ENCODE measurements around the gene HEATR3. TPM values are rescaled to one million over a fixed set of nuclear protein-coding genes. Genes with fewer than 3 reads are reported as not detected.

Gene HEATR3
- total and polyA plus RNA-seq, 5 experiments from 2014 or later: 5.5 to 23.3 (median 6.7) TPM

DNA sequence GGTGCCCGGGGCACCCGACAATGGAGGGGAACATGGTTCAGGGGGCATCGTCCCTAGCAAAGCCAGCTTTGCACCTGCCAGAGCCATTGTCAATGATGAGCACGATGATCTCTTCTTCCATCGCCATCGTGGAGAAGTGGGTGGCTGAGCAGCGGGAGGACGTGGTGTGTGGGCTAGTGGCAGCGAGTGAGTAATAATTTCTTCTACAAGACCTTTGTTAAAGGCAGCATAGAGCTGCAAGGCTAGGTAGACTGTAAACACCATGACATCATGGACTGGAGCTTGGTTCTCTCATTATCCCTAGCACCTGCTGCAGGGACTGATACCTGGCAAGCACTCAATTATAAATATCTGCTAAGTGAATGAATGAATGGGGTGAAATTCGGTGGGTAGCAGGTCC is 6.7 kb upstream of the HEATR3 start:
- peaks cover 0 to 12% (median 4%) of the 10 kb centered on the region in 3 donors for H3K36me3 Mint-ChIP-seq
- peak overlapping the region in 1 of 10 donors; percentile 66 for H3K27ac Mint-ChIP-seq
- no peaks in the 10 kb centered on the region for H3K4me1 Mint-ChIP-seq
- H3K4me3 Mint-ChIP-seq: no peak overlapping the region
- ATAC-seq (no peak), DNase-seq (no peak)
- peaks cover 0 to 27% (median 5%) of the 10 kb centered on the region in 9 donors for H3K9me3 Mint-ChIP-seq
- no peaks in the 10 kb centered on the region for H3K27me3 Mint-ChIP-seq
- POLR2A ChIA-PET: no interaction called here

DNA sequence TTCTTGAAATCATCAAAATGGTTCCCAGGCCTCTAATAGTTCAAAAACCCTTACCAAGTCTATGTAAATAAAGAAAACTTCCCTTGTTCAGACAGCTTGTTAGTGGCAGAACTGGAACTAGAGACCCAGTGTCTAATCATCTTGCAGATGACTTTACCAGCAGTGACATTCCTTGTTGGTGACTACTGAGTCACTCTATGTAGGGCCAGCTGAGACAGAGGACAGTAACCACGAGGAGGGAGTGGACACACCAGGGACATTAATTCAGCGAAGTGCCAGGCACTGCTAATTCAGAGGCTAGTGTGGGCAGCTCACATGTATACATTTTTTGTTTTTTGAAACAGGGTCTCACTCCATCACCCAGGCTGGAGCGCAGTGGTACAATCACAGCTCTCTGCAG is 6.1 kb upstream of the HEATR3 start:
- no peaks in the 10 kb centered on the region for H3K4me1 Mint-ChIP-seq
- ATAC-seq (no peak), DNase-seq (no peak)
- no peak overlapping the region for H3K4me3 Mint-ChIP-seq
- H3K36me3 Mint-ChIP-seq: peaks cover 0 to 12% (median 4%) of the 10 kb centered on the region in 3 donors
- POLR2A ChIA-PET: no interaction called here
- peaks cover 0 to 27% (median 5%) of the 10 kb centered on the region in 9 donors for H3K9me3 Mint-ChIP-seq
- H3K27ac Mint-ChIP-seq: peak overlapping the region in 1 of 10 donors; percentile 59
- H3K27me3 Mint-ChIP-seq: no peaks in the 10 kb centered on the region

DNA sequence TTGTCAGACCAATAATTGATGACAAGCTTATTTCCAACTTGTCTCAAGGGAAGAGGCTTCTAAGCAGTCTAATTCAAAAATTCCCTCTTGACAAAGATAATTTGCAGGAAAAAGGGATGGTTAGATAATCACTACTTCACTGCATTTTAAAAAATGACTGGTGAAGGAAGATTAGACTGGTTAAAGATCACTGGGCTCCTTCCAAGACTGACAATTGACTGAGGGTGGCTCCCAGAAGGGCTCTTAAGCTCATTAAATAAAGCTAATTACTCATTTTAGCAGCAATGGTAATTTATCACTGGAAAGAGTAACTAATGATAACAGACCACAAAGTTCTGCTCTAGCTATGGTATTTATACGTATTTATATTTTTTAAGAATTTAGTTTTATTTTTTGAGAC is 4.4 kb upstream of the HEATR3 start:
- H3K36me3 Mint-ChIP-seq: peaks cover 0 to 5% (median 3%) of the 10 kb centered on the region in 3 donors
- H3K9me3 Mint-ChIP-seq: peaks cover 0 to 15% (median 3%) of the 10 kb centered on the region in 9 donors
- ATAC-seq (no peak), DNase-seq (no peak)
- H3K4me3 Mint-ChIP-seq: no peak overlapping the region
- H3K27ac Mint-ChIP-seq: no peak overlapping the region
- H3K27me3 Mint-ChIP-seq: no peaks in the 10 kb centered on the region
- POLR2A ChIA-PET: no interaction called here
- peaks cover 0 to 7% (median 3%) of the 10 kb centered on the region in 4 donors for H3K4me1 Mint-ChIP-seq

DNA sequence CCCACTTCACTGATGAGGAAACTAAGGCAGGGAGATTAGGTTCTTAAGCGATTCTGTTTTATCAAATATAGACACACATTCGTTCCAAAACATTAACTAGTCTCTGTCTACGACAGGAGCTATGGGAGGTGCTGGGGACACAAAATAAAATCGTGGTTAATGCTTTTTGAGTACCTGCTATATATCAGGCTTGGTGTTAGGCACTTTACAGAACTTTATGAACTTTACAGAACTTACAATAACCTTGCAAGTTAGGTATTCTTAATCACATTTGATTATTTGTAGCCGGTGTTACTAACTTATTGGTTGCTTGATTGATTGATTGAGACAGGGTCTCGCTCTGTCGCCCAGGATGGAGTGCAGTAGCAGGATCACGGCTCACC is 538 bp upstream of the HEATR3 start:
- peak overlapping the region in 9 of 10 donors; percentile 55 to 96 (median 91) for H3K27ac Mint-ChIP-seq
- no peak for DNase-seq
- H3K9me3 Mint-ChIP-seq: no peaks in the 10 kb centered on the region
- peaks cover 0 to 23% (median 0%) of the 10 kb centered on the region in 3 donors for H3K36me3 Mint-ChIP-seq
- H3K27me3 Mint-ChIP-seq: no peaks in the 10 kb centered on the region
- ATAC-seq: no peak
- peak overlapping the region; percentile 79 to 92 (median 85) for H3K4me3 Mint-ChIP-seq
- peaks cover 22 to 36% (median 31%) of the 10 kb centered on the region in 4 donors for H3K4me1 Mint-ChIP-seq
- POLR2A ChIA-PET: interaction anchor here (0.8 to 3.7 kb wide), 7 partner anchors 13 to 741 kb away, joined by 3 to 29 read pairs (median 3); partner anchors contain the start of genes CNEP1R1, CYLD and TENT4B

DNA sequence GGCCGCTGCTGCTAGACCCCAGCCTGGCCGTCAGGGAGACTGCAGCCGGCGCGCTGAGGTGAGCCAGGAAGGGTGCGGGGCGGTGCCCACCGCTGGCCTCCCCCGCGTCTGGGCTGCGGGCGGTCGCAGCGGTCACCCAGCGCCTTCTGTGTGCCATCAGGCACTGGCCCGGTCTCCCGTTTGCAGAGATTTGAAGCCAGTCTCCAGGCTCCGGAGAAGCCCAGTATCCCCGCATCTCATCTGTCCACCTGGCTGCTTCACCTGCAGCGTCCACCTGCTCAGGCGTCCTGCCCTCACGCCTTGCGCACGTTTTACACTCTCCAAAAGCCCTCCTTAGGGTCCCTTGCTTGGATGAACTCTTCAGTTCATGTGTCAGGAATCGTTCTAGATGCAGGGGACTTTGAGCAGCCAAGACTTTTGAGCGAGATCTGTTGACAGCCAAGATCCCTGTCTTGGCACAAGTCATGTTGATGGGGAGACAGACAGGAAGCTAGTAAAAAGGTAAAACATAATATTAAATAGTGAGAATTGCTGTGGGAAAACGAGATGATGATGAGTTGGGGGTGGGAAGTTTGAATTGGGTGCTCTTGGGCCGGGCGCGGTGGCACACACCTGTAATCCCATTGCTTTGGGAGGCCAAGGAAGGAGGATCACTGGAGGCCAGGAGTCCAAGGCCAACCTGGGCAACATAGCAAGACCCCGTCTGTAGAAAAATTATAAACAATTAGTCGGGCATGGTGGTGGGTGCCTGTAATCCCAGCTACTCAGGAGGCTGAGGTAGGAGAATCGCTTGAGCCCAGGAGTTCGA is 916 bp downstream of the HEATR3 start:
- no peak for ATAC-seq
- H3K9me3 Mint-ChIP-seq: no peaks in the 10 kb centered on the region
- peak overlapping the region; percentile 85 to 95 (median 93) for H3K4me3 Mint-ChIP-seq
- H3K27ac Mint-ChIP-seq: peak overlapping the region; percentile 49 to 96 (median 90)
- peak in 2 of 10 donors; percentile 11 to 18 for DNase-seq
- H3K4me1 Mint-ChIP-seq: peaks cover 28 to 42% (median 37%) of the 10 kb centered on the region in 4 donors
- no peaks in the 10 kb centered on the region for H3K27me3 Mint-ChIP-seq
- peaks cover 0 to 35% (median 6%) of the 10 kb centered on the region in 3 donors for H3K36me3 Mint-ChIP-seq
- POLR2A ChIA-PET: interaction anchor here (0.7 to 3.7 kb wide), 8 partner anchors 41 to 675 kb away, joined by 3 to 29 read pairs (median 4); partner anchors contain the start of genes CNEP1R1, CYLD and TENT4B

DNA sequence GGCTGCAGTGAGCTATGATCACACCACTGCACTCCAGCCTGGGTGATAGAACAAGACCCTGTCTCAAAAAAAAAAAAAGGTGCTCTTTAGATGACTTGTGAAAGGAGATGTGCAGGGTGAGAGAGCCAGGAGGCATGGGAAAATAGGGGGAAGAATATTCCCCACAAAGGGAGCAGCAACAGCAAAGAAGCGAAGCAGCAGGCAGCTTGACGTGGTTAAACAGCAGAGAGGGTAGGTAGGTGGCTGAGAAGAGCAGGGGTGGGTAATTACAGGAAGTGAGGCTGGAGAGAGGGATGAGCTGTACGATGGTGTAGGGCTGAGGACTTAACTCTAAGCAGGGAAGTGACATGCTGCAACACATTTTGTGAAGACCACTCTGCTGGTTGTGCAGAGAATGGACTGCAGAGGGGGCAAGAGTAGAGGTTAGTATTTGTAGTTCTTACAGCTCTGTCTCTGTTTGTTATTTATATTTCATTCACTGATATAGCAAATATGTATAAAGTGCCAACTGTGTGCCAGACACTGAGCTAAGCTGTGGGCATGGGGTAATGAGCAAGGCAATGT is 1.6 kb downstream of the HEATR3 start:
- DNase-seq (peak in 7 of 10 donors; percentile 12 to 56 (median 41)), ATAC-seq (peak; percentile 15 to 47)
- H3K27ac Mint-ChIP-seq: peak overlapping the region; percentile 49 to 96 (median 90)
- H3K9me3 Mint-ChIP-seq: no peaks in the 10 kb centered on the region
- peak overlapping the region; percentile 85 to 95 (median 93) for H3K4me3 Mint-ChIP-seq
- peaks cover 29 to 43% (median 40%) of the 10 kb centered on the region in 4 donors for H3K4me1 Mint-ChIP-seq
- peaks cover 0 to 39% (median 6%) of the 10 kb centered on the region in 3 donors for H3K36me3 Mint-ChIP-seq
- no peaks in the 10 kb centered on the region for H3K27me3 Mint-ChIP-seq
- POLR2A ChIA-PET: interaction anchor here (0.7 to 3.7 kb wide), 3 partner anchors 42 to 143 kb away, joined by 3 to 29 read pairs (median 26); partner anchors contain the start of genes CNEP1R1 and TENT4B

DNA sequence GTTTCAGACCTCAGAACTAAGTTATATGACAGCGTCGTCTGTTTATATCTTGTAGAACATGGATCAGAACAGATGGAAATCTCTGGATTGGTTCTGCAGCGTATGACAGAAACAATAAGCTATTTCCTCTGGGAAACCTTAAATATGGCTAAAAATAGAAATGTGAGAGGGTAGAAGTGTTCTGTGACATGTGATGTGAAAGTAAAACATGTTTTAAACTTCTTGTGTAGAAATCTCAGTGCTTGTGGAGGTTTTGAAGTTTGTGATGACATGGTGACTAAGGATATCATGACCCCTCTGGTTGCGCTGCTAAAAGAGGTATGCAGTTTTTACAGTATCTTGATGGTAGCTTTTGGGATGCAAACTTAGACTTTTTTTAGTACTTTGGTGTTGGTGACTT is 2.8 kb downstream of the HEATR3 start:
- Mint-ChIP-seq H3K27ac (peak overlapping the region in 8 of 10 donors; percentile 6 to 74 (median 52)), H3K27me3 (no peaks in the 10 kb centered on the region), H3K4me3 (peak overlapping the region in 8 of 10 donors; percentile 19 to 94 (median 58)), H3K4me1 (peaks cover 31 to 48% (median 46%) of the 10 kb centered on the region in 4 donors), H3K9me3 (no peaks in the 10 kb centered on the region), H3K36me3 (peaks cover 0 to 50% (median 6%) of the 10 kb centered on the region in 3 donors)
- no peak for DNase-seq
- ATAC-seq: no peak
- POLR2A ChIA-PET: no interaction called here

DNA sequence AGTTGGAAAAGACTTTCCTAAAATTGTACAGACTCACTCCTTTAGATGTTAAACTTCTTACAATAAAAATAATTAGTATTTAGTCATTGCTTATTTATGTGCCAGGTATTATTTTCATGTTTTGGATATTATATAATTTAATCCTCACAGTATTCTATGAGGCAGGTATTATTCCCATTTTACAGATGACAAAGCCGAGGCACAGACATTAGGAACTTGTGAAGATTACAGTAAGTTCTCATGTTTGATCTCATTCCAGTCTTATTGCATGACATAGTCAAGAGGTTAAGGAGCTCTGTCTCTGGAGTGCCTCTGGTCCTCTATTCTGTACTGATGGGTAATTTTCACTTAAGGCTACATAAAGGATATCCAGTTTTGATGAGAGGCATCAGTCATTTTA is 3.3 kb downstream of the HEATR3 start:
- peak overlapping the region in 2 of 10 donors; percentile 54 to 58 for H3K27ac Mint-ChIP-seq
- H3K36me3 Mint-ChIP-seq: peaks cover 0 to 51% (median 6%) of the 10 kb centered on the region in 3 donors
- no peaks in the 10 kb centered on the region for H3K9me3 Mint-ChIP-seq
- DNase-seq (no peak), ATAC-seq (no peak)
- H3K4me1 Mint-ChIP-seq: peaks cover 31 to 48% (median 46%) of the 10 kb centered on the region in 4 donors
- POLR2A ChIA-PET: no interaction called here
- H3K4me3 Mint-ChIP-seq: no peak overlapping the region
- H3K27me3 Mint-ChIP-seq: no peaks in the 10 kb centered on the region

DNA sequence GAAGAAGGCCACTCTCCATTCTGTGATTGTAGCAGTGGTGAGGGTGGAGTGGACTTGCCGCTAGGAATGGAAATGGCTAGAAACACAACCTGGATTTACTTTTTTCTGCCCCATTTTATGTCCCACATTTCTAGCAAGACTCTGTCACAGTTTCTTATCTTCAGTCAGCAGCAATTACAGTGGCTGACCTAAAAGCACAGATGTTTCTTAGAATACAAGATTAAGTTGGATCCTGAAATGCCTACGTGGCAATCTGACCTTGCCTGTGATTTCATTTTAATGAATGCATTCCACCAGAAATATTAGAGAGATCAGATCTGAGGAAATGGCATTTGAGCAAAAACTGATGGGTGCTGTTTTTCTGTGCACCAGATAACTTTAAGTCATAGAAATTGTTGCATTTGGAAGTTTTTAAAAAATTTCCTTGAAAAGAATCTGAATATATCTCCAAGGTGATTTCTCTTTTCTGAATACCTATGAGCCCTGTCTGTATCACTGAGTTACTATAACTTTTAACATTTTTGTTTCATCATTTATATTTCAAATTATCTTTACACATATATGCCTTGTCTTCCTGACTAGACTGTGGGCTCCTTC is 5.4 kb downstream of the HEATR3 start:
- Mint-ChIP-seq H3K9me3 (no peaks in the 10 kb centered on the region), H3K36me3 (peaks cover 0 to 63% (median 6%) of the 10 kb centered on the region in 3 donors), H3K27ac (peak overlapping the region in 4 of 10 donors; percentile 35 to 91 (median 62)), H3K27me3 (no peaks in the 10 kb centered on the region), H3K4me3 (no peak overlapping the region), H3K4me1 (peaks cover 29 to 46% (median 43%) of the 10 kb centered on the region in 4 donors)
- POLR2A ChIA-PET: no interaction called here
- ATAC-seq: no peak
- no peak for DNase-seq

DNA sequence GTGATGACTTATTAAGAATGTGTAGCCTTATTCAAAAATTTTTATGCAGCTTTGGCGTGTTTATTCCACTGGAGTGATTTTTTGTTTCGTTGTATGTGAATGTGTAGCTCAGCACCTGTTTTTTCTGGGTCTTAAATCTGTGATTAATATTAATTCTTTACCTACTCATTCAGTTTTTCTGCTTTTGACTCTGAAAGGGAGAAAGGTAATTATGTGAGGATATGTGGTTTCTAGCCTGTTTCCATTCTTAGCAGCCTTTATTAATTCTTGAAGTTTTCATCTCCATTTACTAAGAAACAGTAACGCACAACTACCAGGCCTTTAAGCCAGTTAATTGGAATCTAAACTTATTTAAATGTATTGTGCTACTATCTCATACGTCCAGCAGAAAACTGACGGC is 7.0 kb downstream of the HEATR3 start:
- no peak for ATAC-seq
- no peaks in the 10 kb centered on the region for H3K9me3 Mint-ChIP-seq
- H3K36me3 Mint-ChIP-seq: peaks cover 0 to 75% (median 11%) of the 10 kb centered on the region in 3 donors
- H3K27me3 Mint-ChIP-seq: no peaks in the 10 kb centered on the region
- peaks cover 18 to 33% (median 33%) of the 10 kb centered on the region in 4 donors for H3K4me1 Mint-ChIP-seq
- no peak for DNase-seq
- H3K27ac Mint-ChIP-seq: peak overlapping the region in 2 of 10 donors; percentile 6 to 38
- no peak overlapping the region for H3K4me3 Mint-ChIP-seq
- POLR2A ChIA-PET: no interaction called here

DNA sequence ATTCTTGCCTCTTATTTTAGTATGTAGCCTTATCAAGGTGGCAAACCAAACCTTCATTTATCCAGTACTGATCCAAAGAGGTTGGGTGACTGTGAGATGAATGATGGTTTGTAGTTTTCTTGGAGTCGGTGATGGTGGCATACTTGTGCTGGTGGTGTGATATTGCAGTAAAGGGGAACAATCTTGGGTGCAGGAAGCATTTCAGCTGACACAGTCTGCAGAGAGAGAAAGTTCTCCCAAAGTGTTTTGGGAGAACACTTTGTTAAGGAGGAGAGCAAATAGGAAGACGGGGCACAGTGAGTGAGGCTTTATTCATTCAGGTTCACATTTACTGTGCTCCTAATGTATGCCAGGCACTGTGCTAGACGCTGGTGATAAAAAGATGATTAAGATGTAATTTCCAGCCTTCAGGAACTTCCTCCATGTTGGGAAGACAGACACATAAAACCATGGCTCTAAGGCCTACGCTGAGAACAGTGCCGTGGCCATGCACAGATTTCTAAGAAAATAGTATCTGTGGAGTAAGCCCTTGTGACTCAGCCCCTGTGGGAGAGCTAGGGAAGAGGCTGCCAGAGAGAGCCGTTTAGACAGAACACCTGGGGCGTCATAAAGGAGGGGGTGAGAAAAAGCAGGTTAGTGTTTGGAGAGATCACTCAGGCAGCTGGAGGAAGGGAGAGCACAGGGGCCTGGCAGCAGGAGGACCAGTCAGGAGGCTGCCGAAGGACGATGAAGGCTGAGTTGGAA is 13.8 kb downstream of the HEATR3 start:
- peak overlapping the region in 6 of 10 donors; percentile 3 to 86 (median 56) for H3K27ac Mint-ChIP-seq
- H3K4me3 Mint-ChIP-seq: peak overlapping the region in 1 of 10 donors; percentile 26
- ATAC-seq (no peak), DNase-seq (no peak)
- POLR2A ChIA-PET: no interaction called here
- no peaks in the 10 kb centered on the region for H3K27me3 Mint-ChIP-seq
- peaks cover 6 to 82% (median 25%) of the 10 kb centered on the region in 3 donors for H3K36me3 Mint-ChIP-seq
- H3K9me3 Mint-ChIP-seq: no peaks in the 10 kb centered on the region
- H3K4me1 Mint-ChIP-seq: peaks cover 8 to 33% (median 19%) of the 10 kb centered on the region in 4 donors
